ENCODE measurements around the gene GCGR. TPM values are rescaled to one million over a fixed set of nuclear protein-coding genes. Genes with fewer than 3 reads are reported as not detected.
A peak's percentile ranks its signal among the peaks of the same experiment; 100 is the strongest.

The GCGR gene
- total and polyA plus RNA-seq, 2 of the 13 experiments (the other 11 are each of a cell fraction or from before 2014, with no cell fraction given) = 0.04 to 0.13 TPM

DNA sequence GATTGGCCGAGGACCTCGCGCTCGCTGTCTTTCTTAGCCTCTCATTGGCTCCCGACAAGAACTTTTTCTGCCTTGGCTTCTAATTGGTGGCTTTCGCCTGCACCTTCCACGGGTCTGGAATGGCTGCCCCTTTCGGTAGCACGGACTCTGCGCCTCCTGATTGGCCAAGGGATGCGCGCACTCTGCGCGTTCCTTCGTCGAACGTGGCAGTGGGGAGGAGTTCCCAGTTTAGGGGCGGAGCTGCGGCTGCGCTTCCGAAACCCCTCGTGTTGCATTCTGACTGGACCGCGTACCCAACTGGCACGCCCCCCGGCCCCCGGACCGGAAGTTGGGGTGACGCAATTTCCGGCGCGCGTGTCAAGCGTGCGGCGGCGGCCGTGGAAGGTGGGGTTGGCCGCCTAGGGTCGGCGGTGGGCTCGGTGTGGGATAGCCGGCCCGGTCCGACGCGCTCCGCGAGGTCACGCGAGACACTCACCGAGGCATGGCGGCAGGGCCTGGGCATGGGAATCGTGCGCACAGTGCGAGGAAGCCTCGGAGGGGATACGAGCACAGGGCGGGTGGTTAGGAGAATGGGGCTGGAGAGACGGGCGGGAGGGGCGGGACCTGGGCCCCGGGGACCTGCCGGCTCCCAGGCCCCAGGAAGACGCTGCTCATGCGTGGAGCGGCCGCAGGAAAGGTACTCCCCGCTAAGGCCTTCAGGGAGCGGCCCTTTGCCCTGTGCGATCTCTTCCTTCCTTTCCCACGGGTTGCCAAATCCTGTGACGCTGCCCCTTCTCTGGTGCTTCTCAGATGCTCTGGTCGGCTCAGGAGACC is 57.0 kb downstream of the GCGR start (continued):
- TF ChIP-seq ZNF574 (CRISPR knock-in tag; IDR thresholded peaks at IDR 0.05) (peak; percentile 93), ZNF124 (CRISPR knock-in tag; IDR thresholded peaks at IDR 0.05) (peak; percentile 28; the same call in 1 of the 2 replicates), SUZ12 (IDR thresholded peaks at IDR 0.05; ENCODE audit: low read depth, low read length) (no peak), TSC22D2 (CRISPR knock-in tag; IDR thresholded peaks at IDR 0.05; ENCODE audit: borderline replicate concordance) (peak; percentile 65; the same call in 1 of the 2 replicates), IKZF4 (CRISPR knock-in tag; IDR thresholded peaks at IDR 0.05; ENCODE audit: borderline replicate concordance, low read depth, not compliant biosample characterization) (peak; percentile 66), ZNF484 (CRISPR knock-in tag; IDR thresholded peaks at IDR 0.05; ENCODE audit: borderline replicate concordance, low read depth) (no peak), ELF4 (CRISPR knock-in tag; IDR thresholded peaks at IDR 0.05; ENCODE audit: borderline replicate concordance) (no peak; the same call in 1 of the 2 replicates), HHEX (CRISPR knock-in tag; IDR thresholded peaks at IDR 0.05) (no peak), ZSCAN31 (CRISPR knock-in tag; IDR thresholded peaks at IDR 0.05; ENCODE audit: low read depth) (peak; percentile 46; the same call in 1 of the 2 replicates), CC2D1A (CRISPR knock-in tag; IDR thresholded peaks at IDR 0.05) (no peak), ZNF12 (CRISPR knock-in tag; IDR thresholded peaks at IDR 0.05) (no peak), SRSF4 (IDR thresholded peaks at IDR 0.05; ENCODE audit: low read depth, low read length, poor library complexity, severe bottlenecking) (no peak), MYNN (CRISPR knock-in tag; IDR thresholded peaks at IDR 0.05; ENCODE audit: low read depth) (no peak), ZNF460 (CRISPR knock-in tag; IDR thresholded peaks at IDR 0.05; ENCODE audit: borderline replicate concordance) (no peak), MAFK (conservative IDR thresholded peaks at IDR 0.05 in 1 of 2, IDR thresholded peaks at IDR 0.05 in 1 of 2; ENCODE audit: low read length in 2 of 2) (no peak), CCAR2 (optimal IDR thresholded peaks at IDR 0.05; ENCODE audit: low read depth, low read length) (no peak), ZBTB38 (CRISPR knock-in tag; IDR thresholded peaks at IDR 0.05) (peak; percentile 86; the same call in 1 of the 2 replicates), MAFF (IDR thresholded peaks at IDR 0.05; ENCODE audit: low read depth, low read length) (no peak), ZNF451 (CRISPR knock-in tag; IDR thresholded peaks at IDR 0.05) (peak; percentile 91; the same call in 1 of the 2 replicates), ZNF775 (CRISPR knock-in tag; IDR thresholded peaks at IDR 0.05; ENCODE audit: borderline replicate concordance) (no peak)
- TF ChIP-seq, protein P1, sequence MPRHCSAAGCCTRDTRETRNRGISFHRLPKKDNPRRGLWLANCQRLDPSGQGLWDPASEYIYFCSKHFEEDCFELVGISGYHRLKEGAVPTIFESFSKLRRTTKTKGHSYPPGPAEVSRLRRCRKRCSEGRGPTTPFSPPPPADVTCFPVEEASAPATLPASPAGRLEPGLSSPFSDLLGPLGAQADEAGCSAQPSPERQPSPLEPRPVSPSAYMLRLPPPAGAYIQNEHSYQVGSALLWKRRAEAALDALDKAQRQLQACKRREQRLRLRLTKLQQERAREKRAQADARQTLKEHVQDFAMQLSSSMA (CRISPR knock-in tag; IDR thresholded peaks at IDR 0.05) = 0 out of 2 replicates have a peak, but pooled peaks have one; percentile 50
- TF ChIP-seq, protein P2, sequence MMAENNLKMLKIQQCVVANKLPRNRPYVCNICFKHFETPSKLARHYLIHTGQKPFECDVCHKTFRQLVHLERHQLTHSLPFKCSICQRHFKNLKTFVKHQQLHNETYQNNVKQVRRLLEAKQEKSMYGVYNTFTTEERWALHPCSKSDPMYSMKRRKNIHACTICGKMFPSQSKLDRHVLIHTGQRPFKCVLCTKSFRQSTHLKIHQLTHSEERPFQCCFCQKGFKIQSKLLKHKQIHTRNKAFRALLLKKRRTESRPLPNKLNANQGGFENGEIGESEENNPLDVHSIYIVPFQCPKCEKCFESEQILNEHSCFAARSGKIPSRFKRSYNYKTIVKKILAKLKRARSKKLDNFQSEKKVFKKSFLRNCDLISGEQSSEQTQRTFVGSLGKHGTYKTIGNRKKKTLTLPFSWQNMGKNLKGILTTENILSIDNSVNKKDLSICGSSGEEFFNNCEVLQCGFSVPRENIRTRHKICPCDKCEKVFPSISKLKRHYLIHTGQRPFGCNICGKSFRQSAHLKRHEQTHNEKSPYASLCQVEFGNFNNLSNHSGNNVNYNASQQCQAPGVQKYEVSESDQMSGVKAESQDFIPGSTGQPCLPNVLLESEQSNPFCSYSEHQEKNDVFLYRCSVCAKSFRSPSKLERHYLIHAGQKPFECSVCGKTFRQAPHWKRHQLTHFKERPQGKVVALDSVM (CRISPR knock-in tag; IDR thresholded peaks at IDR 0.05) = 0 out of 2 replicates have a peak, but pooled peaks have one; percentile 3

All from HepG2 (cell line).